H9 (cell line): ENCODE results near the gene JARID2. TPM values are rescaled to one million over a fixed set of nuclear protein-coding genes. Genes with fewer than 3 reads are reported as not detected.

Experiments used
- DNase-seq: peaks from one replicate; pipeline ENCODE4 v3.0.0-alpha.2; 2017
- H2AFZ ChIP-seq: one replicate; pipeline ENCODE4 v1.6.1; 2013; ENCODE audit warnings: mild to moderate bottlenecking, low read length, control low read depth, moderate library complexity
- H2AK5ac ChIP-seq: 2 replicates; pipeline ENCODE4 v1.6.1; 2013; ENCODE audit warnings: low read length, control low read depth, mixed read lengths; ENCODE audit not compliant: insufficient read length
- H2BK120ac ChIP-seq: one replicate; pipeline ENCODE4 v1.6.1; 2013; ENCODE audit warnings: low read depth, mild to moderate bottlenecking, low read length, control low read depth, inconsistent platforms; ENCODE audit not compliant: poor library complexity, severe bottlenecking
- H2BK12ac ChIP-seq: 2 replicates; pipeline ENCODE4 v1.6.1; 2013; ENCODE audit warnings: low read length, control low read depth, mixed read lengths, low read depth; ENCODE audit not compliant: insufficient read length
- H2BK15ac ChIP-seq: 2 replicates; pipeline ENCODE4 v1.6.1; 2013; ENCODE audit warnings: low read depth, low read length, control low read depth
- H2BK20ac ChIP-seq: one replicate; pipeline ENCODE4 v1.6.1; 2013; ENCODE audit warnings: low read depth, mild to moderate bottlenecking, low read length, control low read depth, inconsistent platforms; ENCODE audit not compliant: poor library complexity, severe bottlenecking
- H2BK5ac ChIP-seq: 2 replicates; pipeline ENCODE4 v1.6.1; 2013; ENCODE audit warnings: low read length, control low read depth, mixed read lengths; ENCODE audit not compliant: insufficient read length
- H3K14ac ChIP-seq: 2 replicates; pipeline ENCODE4 v1.6.1; 2013; ENCODE audit warnings: low read length, control low read depth; ENCODE audit not compliant: insufficient read depth
- H3K18ac ChIP-seq: 2 replicates; pipeline ENCODE4 v1.6.1; 2013; ENCODE audit warnings: low read depth, mild to moderate bottlenecking, mixed read lengths, low read length, control low read depth; ENCODE audit not compliant: insufficient read length
- H3K23ac ChIP-seq: 2 replicates; pipeline ENCODE4 v1.6.1; 2013; ENCODE audit warnings: low read length, control low read depth, mixed read lengths, low read depth; ENCODE audit not compliant: insufficient read length
- H3K23me2 ChIP-seq: 2 replicates; pipeline ENCODE4 v1.6.1; 2013; ENCODE audit warnings: low read depth, mild to moderate bottlenecking, mixed read lengths, low read length, control low read depth; ENCODE audit not compliant: insufficient read length, poor library complexity, severe bottlenecking
- H3K27ac ChIP-seq: 2 replicates; pipeline ENCODE4 v1.5.1; 2013; ENCODE audit warnings: low read length, control low read depth, mixed read lengths, low read depth; ENCODE audit not compliant: insufficient read length
- H3K27me3 ChIP-seq: 2 replicates; pipeline ENCODE4 v1.6.1; 2013; ENCODE audit warnings: low read length, control low read depth, inconsistent platforms; ENCODE audit not compliant: insufficient read depth
- H3K4ac ChIP-seq: 2 replicates; pipeline ENCODE4 v1.6.1; 2013; ENCODE audit warnings: low read depth, mild to moderate bottlenecking, control low read depth, inconsistent platforms, low read length, moderate library complexity
- H3K4me1 ChIP-seq: 2 replicates; pipeline ENCODE4 v1.6.1; 2013; ENCODE audit warnings: low read length, control low read depth, inconsistent platforms; ENCODE audit not compliant: insufficient read depth
- H3K4me2 ChIP-seq: 2 replicates; pipeline ENCODE4 v1.6.1; 2013; ENCODE audit warnings: low read length, control low read depth, mixed read lengths; ENCODE audit not compliant: insufficient read length, insufficient read depth
- H3K56ac ChIP-seq: 2 replicates; pipeline ENCODE4 v1.6.1; 2013; ENCODE audit warnings: low read depth, mild to moderate bottlenecking, mixed read lengths, low read length, control low read depth; ENCODE audit not compliant: insufficient read length
- H3K79me1 ChIP-seq: 2 replicates; pipeline ENCODE4 v1.6.1; 2013; ENCODE audit warnings: low read depth, mild to moderate bottlenecking, moderate library complexity, low read length, control low read depth, inconsistent platforms; ENCODE audit not compliant: insufficient read depth, poor library complexity, severe bottlenecking
- H3K79me2 ChIP-seq: 2 replicates; pipeline ENCODE4 v1.6.1; 2013; ENCODE audit warnings: low read length, control low read depth, inconsistent platforms; ENCODE audit not compliant: insufficient read depth
- H3K9ac ChIP-seq: 2 replicates; pipeline ENCODE4 v1.6.1; 2013; ENCODE audit warnings: low read length, control low read depth, mixed read lengths; ENCODE audit not compliant: insufficient read length; ENCODE audit errors: extremely low read depth
- H3K9me3 ChIP-seq: one replicate; pipeline ENCODE4 v1.6.1; 2013; ENCODE audit warnings: low read depth, low read length, inconsistent platforms; ENCODE audit not compliant: control insufficient read depth
- H3T11ph ChIP-seq: one replicate; pipeline ENCODE4 v1.6.1; 2013; ENCODE audit warnings: mild to moderate bottlenecking, low read length, control low read depth, inconsistent platforms
- H4K20me1 ChIP-seq: one replicate; pipeline ENCODE4 v1.6.1; 2013; ENCODE audit not compliant: control insufficient read depth, insufficient read length, insufficient read depth
- H4K5ac ChIP-seq: 2 replicates; pipeline ENCODE4 v1.6.1; 2013; ENCODE audit warnings: low read depth, mild to moderate bottlenecking, mixed read lengths, low read length, control low read depth; ENCODE audit not compliant: insufficient read length
- H4K8ac ChIP-seq: replicated peaks from 2 replicates; pipeline ENCODE4 v1.6.1; 2013; ENCODE audit warnings: low read length, control low read depth, mixed read lengths, low read depth; ENCODE audit not compliant: insufficient read length
- H4K91ac ChIP-seq: 2 replicates; pipeline ENCODE4 v1.6.1; 2013; ENCODE audit warnings: low read depth, mild to moderate bottlenecking, moderate library complexity, mixed read lengths, low read length, control low read depth; ENCODE audit not compliant: insufficient read length
- H3K27ac Mint-ChIP-seq, 3 experiments: 2 replicates in 2 of 3; 3 replicates in 1 of 3; pipeline ENCODE4 v1.8.0; 2020 to 2021; ENCODE audit warnings: mixed read lengths in 3 of 3, mild to moderate bottlenecking in 1 of 3, moderate library complexity in 1 of 3
- H3K27me3 Mint-ChIP-seq: 2 replicates; pipeline ENCODE4 v1.8.0; 2021; ENCODE audit warnings: low read depth, mild to moderate bottlenecking, moderate library complexity, mixed read lengths
- H3K36me3 Mint-ChIP-seq, 3 experiments: 2 replicates in 2 of 3; 3 replicates in 1 of 3; pipeline ENCODE4 v1.8.0; 2020 to 2021; ENCODE audit warnings: low read depth in 3 of 3, mixed read lengths in 3 of 3; ENCODE audit not compliant: insufficient read depth in 1 of 3
- H3K4me1 Mint-ChIP-seq, 2 experiments: 2 replicates each; pipeline ENCODE4 v1.8.0; 2020; ENCODE audit warnings: mixed read lengths in 2 of 2
- H3K4me3 Mint-ChIP-seq, 2 experiments: 2 replicates in 1 of 2; 3 replicates in 1 of 2; pipeline ENCODE4 v1.8.0; 2020 to 2021; ENCODE audit warnings: mild to moderate bottlenecking in 2 of 2, mixed read lengths in 2 of 2, moderate library complexity in 1 of 2
- H3K9me3 Mint-ChIP-seq, 2 experiments: 2 replicates in 1 of 2; 3 replicates in 1 of 2; pipeline ENCODE4 v1.8.0; 2020; ENCODE audit warnings: mild to moderate bottlenecking in 2 of 2, mixed read lengths in 2 of 2, moderate library complexity in 1 of 2
- WGBS: extraction: QIAGEN DNeasy Blood & Tissue Kit; methylation state at CpG from one replicate; pipeline ENCODE4 v1.1.7; 2013; ENCODE audit warnings: missing lambda C conversion rate, low lambda C conversion rate, mixed read lengths; ENCODE audit not compliant: insufficient read length; ENCODE audit errors: extremely low coverage; 5-methylcytosine and 5-hydroxymethylcytosine counted together
- total RNA-seq: library from RNA; stranded (reverse); gene quantifications from 2 replicates; pipeline ENCODE4 v1.2.1, GENCODE V29; 2021
- TF ChIP-seq, protein P1 (sequence below): fragments of 200-600 bp; sonication (generic); conservative IDR thresholded peaks from 3 replicates; pipeline ENCODE4 v1.8.0; 2021; ENCODE audit warnings: antibody characterized with exemption, mild to moderate bottlenecking

JARID2 gene
- total RNA-seq, 1 experiment from 2014 or later = 174 TPM

DNA sequence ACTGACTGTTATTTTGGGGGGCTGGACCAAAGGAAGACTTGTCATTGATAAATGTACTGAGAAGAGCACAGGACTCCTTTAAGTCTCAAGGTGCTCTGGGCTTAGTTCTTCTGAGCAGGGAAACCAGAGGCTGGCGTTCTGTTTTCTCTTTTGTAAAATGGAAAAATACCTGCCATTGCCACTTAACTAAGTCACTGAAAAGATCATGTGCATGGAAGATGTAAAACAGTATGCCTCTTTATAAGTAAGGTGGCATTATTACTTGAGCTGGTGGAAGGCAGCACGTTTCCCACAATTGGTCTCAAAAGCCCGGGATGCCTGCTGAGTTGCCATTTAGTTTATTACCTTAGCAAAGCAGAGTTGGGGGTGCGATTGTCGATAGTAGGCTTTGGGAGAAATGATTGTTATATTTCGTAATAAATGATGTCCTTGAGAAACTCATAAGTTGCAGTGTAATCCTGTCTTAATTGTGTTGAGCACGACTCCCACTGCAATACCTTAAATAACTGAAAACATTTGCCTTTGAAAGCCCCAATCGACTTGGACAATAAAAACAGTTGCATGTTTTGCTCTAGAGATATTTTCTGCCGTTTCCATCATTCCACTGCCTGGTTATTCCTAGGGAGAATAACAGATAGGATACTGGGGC is 3.6 kb downstream of the JARID2 start:
- peak overlapping the region; percentile 60 for H3K9ac ChIP-seq
- no peak overlapping the region for H3K27ac ChIP-seq
- TF ChIP-seq, protein P1, sequence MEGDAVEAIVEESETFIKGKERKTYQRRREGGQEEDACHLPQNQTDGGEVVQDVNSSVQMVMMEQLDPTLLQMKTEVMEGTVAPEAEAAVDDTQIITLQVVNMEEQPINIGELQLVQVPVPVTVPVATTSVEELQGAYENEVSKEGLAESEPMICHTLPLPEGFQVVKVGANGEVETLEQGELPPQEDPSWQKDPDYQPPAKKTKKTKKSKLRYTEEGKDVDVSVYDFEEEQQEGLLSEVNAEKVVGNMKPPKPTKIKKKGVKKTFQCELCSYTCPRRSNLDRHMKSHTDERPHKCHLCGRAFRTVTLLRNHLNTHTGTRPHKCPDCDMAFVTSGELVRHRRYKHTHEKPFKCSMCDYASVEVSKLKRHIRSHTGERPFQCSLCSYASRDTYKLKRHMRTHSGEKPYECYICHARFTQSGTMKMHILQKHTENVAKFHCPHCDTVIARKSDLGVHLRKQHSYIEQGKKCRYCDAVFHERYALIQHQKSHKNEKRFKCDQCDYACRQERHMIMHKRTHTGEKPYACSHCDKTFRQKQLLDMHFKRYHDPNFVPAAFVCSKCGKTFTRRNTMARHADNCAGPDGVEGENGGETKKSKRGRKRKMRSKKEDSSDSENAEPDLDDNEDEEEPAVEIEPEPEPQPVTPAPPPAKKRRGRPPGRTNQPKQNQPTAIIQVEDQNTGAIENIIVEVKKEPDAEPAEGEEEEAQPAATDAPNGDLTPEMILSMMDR = no peak
- H3K36me3 Mint-ChIP-seq = peaks cover 31 to 52% (median 33%) of the 10 kb centered on the region in 3 experiments
- no peak overlapping the region for H2AK5ac ChIP-seq
- no peaks in the 10 kb centered on the region for H3K27me3 ChIP-seq
- H3K9me3 ChIP-seq = no peaks in the 10 kb centered on the region
- H3K4me1 ChIP-seq = peaks cover 8% of the 10 kb centered on the region; the same call in 1 of the 2 replicates
- peaks cover 3% of the 10 kb centered on the region for H4K20me1 ChIP-seq
- peaks cover 5% of the 10 kb centered on the region for H3K23me2 ChIP-seq
- H2BK5ac ChIP-seq = no peak overlapping the region
- H4K5ac ChIP-seq = no peak overlapping the region
- H3K4me3 Mint-ChIP-seq = peak overlapping the region; percentile 82 to 98
- peak overlapping the region; percentile 97 for H3K4me2 ChIP-seq
- H4K8ac ChIP-seq = no peak overlapping the region
- H2BK20ac ChIP-seq = no peak overlapping the region
- H2AFZ ChIP-seq = no peak overlapping the region
- no peak overlapping the region for H4K91ac ChIP-seq
- no peak overlapping the region for H3K56ac ChIP-seq
- peaks cover 4 to 14% of the 10 kb centered on the region in 2 experiments for H3K9me3 Mint-ChIP-seq
- H3K14ac ChIP-seq = no peak overlapping the region
- H3K23ac ChIP-seq = no peak overlapping the region
- no peak overlapping the region for H2BK12ac ChIP-seq
- no CpG with 5 or more reads among the region's 9 CpGs for WGBS
- H3K79me1 ChIP-seq = no peaks in the 10 kb centered on the region
- H3K79me2 ChIP-seq = peaks cover 76% of the 10 kb centered on the region
- no peaks in the 10 kb centered on the region for H3K27me3 Mint-ChIP-seq
- H3K4ac ChIP-seq = no peak overlapping the region
- DNase-seq = no peak
- no peak overlapping the region for H2BK15ac ChIP-seq
- H3K27ac Mint-ChIP-seq = peak overlapping the region; percentile 86 to 91 (median 90)
- H3K4me1 Mint-ChIP-seq = peaks cover 54 to 55% of the 10 kb centered on the region in 2 experiments
- H3K18ac ChIP-seq = no peak overlapping the region
- no peak overlapping the region for H2BK120ac ChIP-seq
- H3T11ph ChIP-seq = no peak overlapping the region
